Activated naive CD8-positive, alpha-beta T cell treated with anti-CD3 and anti-CD28 coated beads, Interleukin-2, amount 10 ng/mL, durations not matched to agents 7 days and 5 days (primary cell): Measurements from ENCODE around the gene CHMP4B. TPM values are rescaled to one million over a fixed set of nuclear protein-coding genes. Genes with fewer than 3 reads are reported as not detected.

Experiments used
- ATAC-seq: fragments of 150-1000 bp; cut with Tn5 transposase; one replicate; pipeline ENCODE4 v1.10.0; 2021; ENCODE audit warnings: low read depth, moderate library complexity
- POLR2A ChIA-PET: fragments of 350-600 bp; sonication (Branson Sonifier 250); formaldehyde crosslinking; loops from one replicate; lab custom pipeline; 2021; ENCODE audit warnings: antibody characterized with exemption; lab: Charles Lee
- DNase-seq: peaks from one replicate; pipeline ENCODE4 v3.0.0; 2021
- H3K27ac Mint-ChIP-seq: one replicate; pipeline ENCODE4 v1.8.0; 2022; ENCODE audit warnings: mild to moderate bottlenecking, mixed read lengths
- H3K27me3 Mint-ChIP-seq: one replicate; pipeline ENCODE4 v1.8.0; 2022; ENCODE audit warnings: mild to moderate bottlenecking, moderate library complexity, mixed read lengths
- H3K36me3 Mint-ChIP-seq: one replicate; pipeline ENCODE4 v1.8.0; 2021; ENCODE audit warnings: mild to moderate bottlenecking, mixed read lengths
- H3K4me1 Mint-ChIP-seq: one replicate; pipeline ENCODE4 v1.8.0; 2021; ENCODE audit warnings: mixed read lengths
- H3K4me3 Mint-ChIP-seq: one replicate; pipeline ENCODE4 v1.8.0; 2022; ENCODE audit warnings: mild to moderate bottlenecking, moderate library complexity, mixed read lengths
- H3K9me3 Mint-ChIP-seq: one replicate; pipeline ENCODE4 v1.8.0; 2021; ENCODE audit warnings: mixed read lengths
- total RNA-seq, 2 experiments: library from RNA; stranded (reverse); gene quantifications; one replicate each; pipeline ENCODE4 v1.2.3, GENCODE V29; 2021

The CHMP4B gene
- total RNA-seq, 2 experiments from 2014 or later = 75.7 to 82.8 TPM

GRCh38 chr20:33781945-33782344 lies 29.2 kb upstream of the CHMP4B start:
- POLR2A ChIA-PET = no interaction called here
- ATAC-seq = no peak
- DNase-seq = no peak
- Mint-ChIP-seq H3K4me1 (peaks cover 9% of the 10 kb centered on the region), H3K27me3 (no peaks in the 10 kb centered on the region), H3K36me3 (peaks cover 10% of the 10 kb centered on the region), H3K4me3 (no peak overlapping the region), H3K9me3 (no peaks in the 10 kb centered on the region), H3K27ac (no peak overlapping the region)

- H3K36me3 Mint-ChIP-seq = peaks cover 7% of the 10 kb centered on the region
- H3K27me3 Mint-ChIP-seq = no peaks in the 10 kb centered on the region
- no peak overlapping the region for H3K27ac Mint-ChIP-seq
- no peak for ATAC-seq
- no peaks in the 10 kb centered on the region for H3K9me3 Mint-ChIP-seq
- DNase-seq = no peak
- H3K4me3 Mint-ChIP-seq = no peak overlapping the region
- H3K4me1 Mint-ChIP-seq = peaks cover 19% of the 10 kb centered on the region
- POLR2A ChIA-PET = no interaction called here
These were observed 27.9 kb upstream of the CHMP4B start for GRCh38 chr20:33783256-33783655.

- ATAC-seq (no peak), DNase-seq (no peak)
- no peak overlapping the region for H3K27ac Mint-ChIP-seq
- H3K36me3 Mint-ChIP-seq = peaks cover 7% of the 10 kb centered on the region
- no peak overlapping the region for H3K4me3 Mint-ChIP-seq
- H3K27me3 Mint-ChIP-seq = no peaks in the 10 kb centered on the region
- H3K9me3 Mint-ChIP-seq = no peaks in the 10 kb centered on the region
- H3K4me1 Mint-ChIP-seq = peaks cover 15% of the 10 kb centered on the region
- POLR2A ChIA-PET = no interaction called here
These were observed 27.3 kb upstream of the CHMP4B start for GRCh38 chr20:33783818-33784217.

GRCh38 chr20:33784225-33784624 lies 26.9 kb upstream of the CHMP4B start:
- Mint-ChIP-seq H3K4me1 (peaks cover 11% of the 10 kb centered on the region), H3K9me3 (no peaks in the 10 kb centered on the region), H3K27me3 (no peaks in the 10 kb centered on the region), H3K4me3 (no peak overlapping the region), H3K36me3 (peaks cover 6% of the 10 kb centered on the region), H3K27ac (no peak overlapping the region)
- POLR2A ChIA-PET = no interaction called here
- DNase-seq = no peak
- no peak for ATAC-seq

- no peak overlapping the region for H3K4me3 Mint-ChIP-seq
- POLR2A ChIA-PET = no interaction called here
- H3K4me1 Mint-ChIP-seq = peaks cover 11% of the 10 kb centered on the region
These were observed 25.6 kb upstream of the CHMP4B start for GRCh38 chr20:33785503-33785902.

GRCh38 chr20:33787253-33787891 lies 23.8 kb upstream of the CHMP4B start:
- ATAC-seq = no peak
- DNase-seq = no peak
- Mint-ChIP-seq H3K4me3 (no peak overlapping the region), H3K4me1 (peaks cover 11% of the 10 kb centered on the region), H3K9me3 (no peaks in the 10 kb centered on the region), H3K27ac (peak overlapping the region; percentile 68), H3K27me3 (no peaks in the 10 kb centered on the region), H3K36me3 (peaks cover under 1% of the 10 kb centered on the region)
- POLR2A ChIA-PET = interaction anchor here (1.4 kb wide), 1 partner anchor 71 kb away, joined by 3 read pairs; no protein-coding TSS in a partner anchor

More at GRCh38 chr20:33785503-33785902, 25.6 kb upstream of the CHMP4B start:
- no peaks in the 10 kb centered on the region for H3K9me3 Mint-ChIP-seq
- no peaks in the 10 kb centered on the region for H3K27me3 Mint-ChIP-seq
- DNase-seq (no peak), ATAC-seq (no peak)
- H3K36me3 Mint-ChIP-seq = peaks cover 6% of the 10 kb centered on the region
- H3K27ac Mint-ChIP-seq = no peak overlapping the region

- no peak overlapping the region for H3K27ac Mint-ChIP-seq
- POLR2A ChIA-PET = interaction anchor here (1.4 kb wide), 1 partner anchor 70 kb away, joined by 3 read pairs; no protein-coding TSS in a partner anchor
These were observed 22.6 kb upstream of the CHMP4B start for GRCh38 chr20:33788351-33789049.

GRCh38 chr20:33789109-33789857 lies 21.9 kb upstream of the CHMP4B start:
- H3K36me3 Mint-ChIP-seq = no peaks in the 10 kb centered on the region
- H3K27me3 Mint-ChIP-seq = no peaks in the 10 kb centered on the region
- peaks cover 16% of the 10 kb centered on the region for H3K4me1 Mint-ChIP-seq
- H3K4me3 Mint-ChIP-seq = no peak overlapping the region
- H3K27ac Mint-ChIP-seq = no peak overlapping the region
- ATAC-seq (no peak), DNase-seq (no peak)
- POLR2A ChIA-PET = interaction anchor here (0.7 kb wide), 1 partner anchor 643 kb away, joined by 3 read pairs; no protein-coding TSS in a partner anchor
- H3K9me3 Mint-ChIP-seq = no peaks in the 10 kb centered on the region

More at GRCh38 chr20:33788351-33789049, 22.6 kb upstream of the CHMP4B start:
- H3K36me3 Mint-ChIP-seq = no peaks in the 10 kb centered on the region
- H3K27me3 Mint-ChIP-seq = no peaks in the 10 kb centered on the region
- no peak for ATAC-seq
- no peaks in the 10 kb centered on the region for H3K9me3 Mint-ChIP-seq
- DNase-seq = no peak
- H3K4me3 Mint-ChIP-seq = no peak overlapping the region
- peaks cover 16% of the 10 kb centered on the region for H3K4me1 Mint-ChIP-seq

- Mint-ChIP-seq H3K27me3 (no peaks in the 10 kb centered on the region), H3K36me3 (no peaks in the 10 kb centered on the region), H3K9me3 (no peaks in the 10 kb centered on the region), H3K4me3 (no peak overlapping the region), H3K4me1 (peaks cover 16% of the 10 kb centered on the region), H3K27ac (no peak overlapping the region)
- ATAC-seq = no peak
- POLR2A ChIA-PET = no interaction called here
- DNase-seq = no peak
These were observed 21.3 kb upstream of the CHMP4B start for GRCh38 chr20:33789858-33790182.

GRCh38 chr20:33790566-33790965 lies 20.6 kb upstream of the CHMP4B start:
- Mint-ChIP-seq H3K9me3 (no peaks in the 10 kb centered on the region), H3K4me3 (no peak overlapping the region), H3K4me1 (peaks cover 16% of the 10 kb centered on the region), H3K27me3 (no peaks in the 10 kb centered on the region), H3K36me3 (no peaks in the 10 kb centered on the region), H3K27ac (peak overlapping the region; percentile 3)
- POLR2A ChIA-PET = no interaction called here
- DNase-seq (no peak), ATAC-seq (no peak)

- peaks cover 16% of the 10 kb centered on the region for H3K4me1 Mint-ChIP-seq
- no peak overlapping the region for H3K4me3 Mint-ChIP-seq
- no peaks in the 10 kb centered on the region for H3K27me3 Mint-ChIP-seq
- DNase-seq (no peak), ATAC-seq (no peak)
- H3K36me3 Mint-ChIP-seq = no peaks in the 10 kb centered on the region
- POLR2A ChIA-PET = interaction anchor here (1.1 to 1.3 kb wide), 2 partner anchors 20 to 68 kb away, joined by 4 read pairs; partner anchors contain the start of gene CHMP4B
- H3K9me3 Mint-ChIP-seq = no peaks in the 10 kb centered on the region
- H3K27ac Mint-ChIP-seq = no peak overlapping the region
These were observed 20.1 kb upstream of the CHMP4B start for GRCh38 chr20:33791021-33791420.

- Mint-ChIP-seq H3K27ac (no peak overlapping the region), H3K27me3 (no peaks in the 10 kb centered on the region), H3K4me1 (peaks cover 14% of the 10 kb centered on the region), H3K9me3 (no peaks in the 10 kb centered on the region), H3K36me3 (no peaks in the 10 kb centered on the region), H3K4me3 (no peak overlapping the region)
- DNase-seq (no peak), ATAC-seq (no peak)
- POLR2A ChIA-PET = interaction anchor here (1.1 to 1.3 kb wide), 2 partner anchors 19 to 67 kb away, joined by 4 read pairs; partner anchors contain the start of gene CHMP4B
These were observed 19.6 kb upstream of the CHMP4B start for GRCh38 chr20:33791540-33791939.

GRCh38 chr20:33791959-33792597 lies 19.1 kb upstream of the CHMP4B start:
- Mint-ChIP-seq H3K4me3 (no peak overlapping the region), H3K9me3 (no peaks in the 10 kb centered on the region), H3K27ac (peak overlapping the region; percentile 8), H3K4me1 (peaks cover 12% of the 10 kb centered on the region), H3K36me3 (no peaks in the 10 kb centered on the region), H3K27me3 (no peaks in the 10 kb centered on the region)
- POLR2A ChIA-PET = interaction anchor here (1.1 to 1.3 kb wide), 2 partner anchors 19 to 67 kb away, joined by 4 read pairs; partner anchors contain the start of gene CHMP4B
- no peak for ATAC-seq
- peak; percentile 69 for DNase-seq
